SK-N-SH treated with all-trans-retinoic acid at 6 μM for 48 hours (cell line): ENCODE results near the gene CD164.

Source experiments
- ATAC-seq: fragments of 200-7000 bp; cut with Tn5 transposase; 3 replicates; pipeline ENCODE4 v1.9.1; 2020; ENCODE audit warnings: mild to moderate bottlenecking, moderate library complexity
- ARNTL ChIP-seq: fragments of 450-650 bp; formaldehyde crosslinking; IDR thresholded peaks from 2 replicates; pipeline ENCODE4 v1.5.0; 2020; ENCODE audit warnings: low read depth, mild to moderate bottlenecking, moderate library complexity, borderline replicate concordance
- BACH2 ChIP-seq: fragments of 250-450 bp; sonication (Bioruptor Pico); IDR thresholded peaks from 2 replicates; pipeline ENCODE4 v1.9.0; 2021; ENCODE audit warnings: mild to moderate bottlenecking, borderline replicate concordance
- CSDC2 ChIP-seq: fragments of 250-450 bp; sonication (Bioruptor Pico); IDR thresholded peaks from 2 replicates; pipeline ENCODE4 v1.5.0; 2020; ENCODE audit warnings: mild to moderate bottlenecking, moderate library complexity
- CSRNP3 ChIP-seq: fragments of 250-450 bp; sonication (Bioruptor Pico); IDR thresholded peaks from 2 replicates; pipeline ENCODE4 v1.5.1; 2021; ENCODE audit warnings: mild to moderate bottlenecking, moderate library complexity
- ESRRG ChIP-seq: fragments of 250-450 bp; sonication (Bioruptor Pico); IDR thresholded peaks from 2 replicates; pipeline ENCODE4 v1.6.1; 2021; ENCODE audit warnings: mild to moderate bottlenecking
- GLIS3 ChIP-seq: fragments of 250-450 bp; sonication (Bioruptor Pico); IDR thresholded peaks from 2 replicates; pipeline ENCODE4 v1.5.0; 2020; ENCODE audit warnings: mild to moderate bottlenecking, moderate library complexity
- ISL1 ChIP-seq: fragments of 250-450 bp; sonication (Bioruptor Pico); IDR thresholded peaks from 2 replicates; pipeline ENCODE4 v2.1.2; 2022; ENCODE audit warnings: mild to moderate bottlenecking, moderate library complexity
- POU6F1 ChIP-seq: fragments of 250-450 bp; sonication (Bioruptor Pico); IDR thresholded peaks from 2 replicates; pipeline ENCODE4 v1.8.0; 2021; ENCODE audit warnings: low read depth, mild to moderate bottlenecking, moderate library complexity, borderline replicate concordance
- PPARA ChIP-seq: fragments of 250-450 bp; sonication (Bioruptor Pico); IDR thresholded peaks from 2 replicates; pipeline ENCODE4 v1.5.0; 2020; ENCODE audit warnings: mild to moderate bottlenecking, borderline replicate concordance
- RARB ChIP-seq: fragments of 250-450 bp; sonication (Bioruptor Pico); IDR thresholded peaks from 2 replicates; pipeline ENCODE4 v1.8.0; 2021; ENCODE audit warnings: mild to moderate bottlenecking, moderate library complexity
- SNAI2 ChIP-seq: fragments of 250-450 bp; sonication (Bioruptor Pico); IDR thresholded peaks from 2 replicates; pipeline ENCODE4 v1.5.0; 2020; ENCODE audit warnings: mild to moderate bottlenecking, moderate library complexity
- TCF4 ChIP-seq: fragments of 250-450 bp; sonication (Bioruptor Pico); IDR thresholded peaks from 2 replicates; pipeline ENCODE4 v1.8.0; 2021; ENCODE audit warnings: mild to moderate bottlenecking, moderate library complexity, borderline replicate concordance
- TOX ChIP-seq: fragments of 250-450 bp; sonication (Bioruptor Pico); IDR thresholded peaks from 2 replicates; pipeline ENCODE4 v1.8.0; 2021; ENCODE audit warnings: mild to moderate bottlenecking, moderate library complexity, borderline replicate concordance
- ZFP3 ChIP-seq: fragments of 250-450 bp; sonication (Bioruptor Pico); IDR thresholded peaks from 2 replicates; pipeline ENCODE4 v1.5.0; 2020; ENCODE audit warnings: mild to moderate bottlenecking, moderate library complexity
- ZFP30 ChIP-seq: fragments of 450-650 bp; formaldehyde crosslinking; IDR thresholded peaks from 2 replicates; pipeline ENCODE4 v1.5.0; 2022; ENCODE audit warnings: mild to moderate bottlenecking, moderate library complexity
- ZNF70 ChIP-seq: fragments of 450-650 bp; formaldehyde crosslinking; IDR thresholded peaks from 2 replicates; pipeline ENCODE4 v1.5.0; 2020; ENCODE audit warnings: mild to moderate bottlenecking, moderate library complexity
- TF ChIP-seq, protein P1 (sequence below): fragments of 250-450 bp; sonication (Bioruptor Pico); IDR thresholded peaks from 2 replicates; pipeline ENCODE4 v1.8.0; 2020; ENCODE audit warnings: mild to moderate bottlenecking, moderate library complexity, borderline replicate concordance

Gene CD164

DNA sequence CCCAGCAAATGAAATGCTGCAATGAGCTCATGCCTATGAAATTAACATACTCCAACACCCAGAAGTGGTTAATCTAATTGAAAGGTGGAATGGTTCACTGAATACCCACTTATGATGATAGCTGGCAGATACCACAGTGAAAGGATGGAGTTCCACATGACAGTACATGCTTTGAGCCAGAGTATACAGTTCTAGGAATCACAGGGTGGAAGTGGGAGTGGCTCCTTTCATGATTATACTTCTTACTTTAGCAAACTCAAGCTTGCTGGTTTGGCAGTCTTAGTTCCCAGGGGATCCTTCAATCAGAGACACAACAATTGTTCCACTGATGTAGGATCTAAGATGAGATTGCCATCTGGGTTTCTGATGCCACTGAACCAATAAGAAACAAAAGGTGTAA lies 21.5 kb downstream of the CD164 start (continued):
- TF ChIP-seq POU6F1, result no peak
- TF ChIP-seq CSRNP3 (CRISPR knock-in tag), result no peak
- no peak for TF ChIP-seq ZNF70 (CRISPR knock-in tag)
- TF ChIP-seq, all 23 proteins: peak for 0

DNA sequence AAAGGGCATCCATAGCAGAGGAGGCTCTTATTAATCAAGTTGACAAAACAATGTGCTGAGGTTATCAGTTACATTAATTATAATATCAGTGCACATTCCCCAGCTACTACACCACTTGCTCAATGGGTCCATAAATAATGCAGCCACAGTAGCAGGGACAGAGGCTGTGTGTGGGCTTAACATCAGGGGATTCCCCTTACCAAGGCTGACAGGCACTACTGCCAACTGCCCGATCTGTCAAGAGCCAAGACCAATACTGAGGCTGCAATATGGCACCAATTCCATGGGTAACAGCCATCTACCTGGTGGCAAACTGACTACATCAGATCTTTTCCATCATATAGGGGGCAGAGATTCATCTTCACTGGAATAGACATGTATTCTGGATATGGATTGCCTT lies 22.0 kb downstream of the CD164 start:
- TF ChIP-seq CSDC2 (CRISPR knock-in tag) (no peak), ARNTL (CRISPR knock-in tag) (no peak), PPARA (CRISPR knock-in tag) (no peak), ZNF70 (CRISPR knock-in tag) (no peak), POU6F1 (no peak), SNAI2 (CRISPR knock-in tag) (no peak), CSRNP3 (CRISPR knock-in tag) (no peak), ESRRG (CRISPR knock-in tag) (no peak), TCF4 (CRISPR knock-in tag) (no peak), ZFP30 (CRISPR knock-in tag) (no peak), RARB (CRISPR knock-in tag) (no peak), TOX (CRISPR knock-in tag) (no peak), BACH2 (no peak)
- TF ChIP-seq, protein P1, sequence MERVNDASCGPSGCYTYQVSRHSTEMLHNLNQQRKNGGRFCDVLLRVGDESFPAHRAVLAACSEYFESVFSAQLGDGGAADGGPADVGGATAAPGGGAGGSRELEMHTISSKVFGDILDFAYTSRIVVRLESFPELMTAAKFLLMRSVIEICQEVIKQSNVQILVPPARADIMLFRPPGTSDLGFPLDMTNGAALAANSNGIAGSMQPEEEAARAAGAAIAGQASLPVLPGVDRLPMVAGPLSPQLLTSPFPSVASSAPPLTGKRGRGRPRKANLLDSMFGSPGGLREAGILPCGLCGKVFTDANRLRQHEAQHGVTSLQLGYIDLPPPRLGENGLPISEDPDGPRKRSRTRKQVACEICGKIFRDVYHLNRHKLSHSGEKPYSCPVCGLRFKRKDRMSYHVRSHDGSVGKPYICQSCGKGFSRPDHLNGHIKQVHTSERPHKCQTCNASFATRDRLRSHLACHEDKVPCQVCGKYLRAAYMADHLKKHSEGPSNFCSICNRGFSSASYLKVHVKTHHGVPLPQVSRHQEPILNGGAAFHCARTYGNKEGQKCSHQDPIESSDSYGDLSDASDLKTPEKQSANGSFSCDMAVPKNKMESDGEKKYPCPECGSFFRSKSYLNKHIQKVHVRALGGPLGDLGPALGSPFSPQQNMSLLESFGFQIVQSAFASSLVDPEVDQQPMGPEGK (CRISPR knock-in tag), result no peak
- ATAC-seq, result no peak

DNA sequence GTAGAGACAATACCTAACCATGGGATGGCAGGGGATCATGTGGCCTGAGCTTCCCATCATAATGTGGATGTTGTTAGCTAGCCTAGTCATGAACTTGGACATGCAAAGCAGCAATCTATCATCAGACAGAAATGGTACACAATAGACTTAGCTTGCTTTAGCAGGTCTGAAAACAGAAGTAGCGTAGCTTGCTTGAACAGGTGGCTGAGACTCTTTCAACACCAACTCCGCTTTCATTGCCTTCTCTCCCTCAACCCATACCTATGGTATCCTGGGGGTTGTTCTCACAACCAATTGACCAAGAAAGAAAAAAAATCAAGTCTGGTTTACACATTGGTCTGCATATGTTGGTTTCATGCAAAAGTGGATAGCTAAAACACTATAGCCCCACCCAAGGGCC lies 23.0 kb downstream of the CD164 start:
- no peak for TF ChIP-seq PPARA (CRISPR knock-in tag)
- TF ChIP-seq TCF4 (CRISPR knock-in tag), result no peak
- no peak for TF ChIP-seq ISL1 (CRISPR knock-in tag)
- TF ChIP-seq SNAI2 (CRISPR knock-in tag), result no peak
- TF ChIP-seq ZFP30 (CRISPR knock-in tag), result no peak
- TF ChIP-seq ZFP3 (CRISPR knock-in tag), result no peak
- TF ChIP-seq CSRNP3 (CRISPR knock-in tag), result no peak
- TF ChIP-seq BACH2, result no peak
- no peak for TF ChIP-seq RARB (CRISPR knock-in tag)
- no peak for TF ChIP-seq TOX (CRISPR knock-in tag)
- no peak for ATAC-seq

DNA sequence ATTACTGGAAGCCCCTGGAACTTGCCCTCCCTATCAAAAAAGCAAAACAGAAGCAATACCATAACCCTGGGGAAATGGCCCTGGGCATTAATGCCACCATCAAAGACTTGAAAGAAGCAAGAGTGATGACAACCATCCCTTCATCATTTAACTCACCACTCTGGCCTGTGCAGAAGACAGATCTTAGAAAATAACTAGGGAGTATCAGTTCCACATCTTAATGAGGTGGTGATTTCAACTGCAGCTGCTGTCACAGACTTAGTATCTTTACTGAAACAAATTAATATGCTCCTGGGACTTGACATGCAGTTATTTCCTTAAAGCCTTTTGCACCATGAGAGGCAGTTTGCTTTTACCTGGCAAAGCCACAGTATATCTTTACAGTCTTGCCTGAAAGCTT lies 24.1 kb downstream of the CD164 start:
- TF ChIP-seq TOX (CRISPR knock-in tag) (no peak), ESRRG (CRISPR knock-in tag) (no peak), ZFP3 (CRISPR knock-in tag) (no peak), GLIS3 (CRISPR knock-in tag) (no peak), RARB (CRISPR knock-in tag) (no peak)
- TF ChIP-seq, all 23 proteins: peak for 0
- ATAC-seq, result no peak
